Activated T-cell treated with anti-CD3 and anti-CD28 coated beads, Interleukin-2, amount 50 U/mL, for 4 hours (primary cell): Measurements from ENCODE around the gene TTC34. TPM values are rescaled to one million over a fixed set of nuclear protein-coding genes. Genes with fewer than 3 reads are reported as not detected.
A peak's percentile ranks its signal among the peaks of the same experiment; 100 is the strongest.
"Not testable (repeated sequence)": the region's sequence is repeated elsewhere in the genome, so short reads cannot be mapped to it uniquely, and the experiment has no call there.

Experiments
- ATAC-seq, 2 donors: fragments of 200-7000 bp; cut with Tn5 transposase; one replicate each; pipeline ENCODE4 v1.10.0; 2021
- DNase-seq: peaks from one replicate; pipeline ENCODE4 v3.0.0-alpha.2; 2020
- H3K27me3 Mint-ChIP-seq: one replicate; pipeline ENCODE4 v1.8.0; 2021; ENCODE audit warnings: low read depth, mixed read lengths
- H3K36me3 Mint-ChIP-seq: one replicate; pipeline ENCODE4 v1.8.0; 2022; ENCODE audit warnings: mixed read lengths; ENCODE audit not compliant: insufficient read depth
- H3K4me1 Mint-ChIP-seq: one replicate; pipeline ENCODE4 v1.8.0; 2021; ENCODE audit warnings: low read depth, mixed read lengths
- H3K4me3 Mint-ChIP-seq: one replicate; pipeline ENCODE4 v1.8.0; 2021; ENCODE audit warnings: mild to moderate bottlenecking, moderate library complexity, mixed read lengths
- H3K9me3 Mint-ChIP-seq: one replicate; pipeline ENCODE4 v1.8.0; 2021; ENCODE audit warnings: mixed read lengths
- total RNA-seq, 3 donors: library from RNA; stranded (reverse); gene quantifications; one replicate each; pipeline ENCODE4 v1.2.1, GENCODE V29; 2021

Gene TTC34
- total RNA-seq, 3 donors from 2014 or later = 0.56 to 0.82 (median 0.60) TPM

DNA sequence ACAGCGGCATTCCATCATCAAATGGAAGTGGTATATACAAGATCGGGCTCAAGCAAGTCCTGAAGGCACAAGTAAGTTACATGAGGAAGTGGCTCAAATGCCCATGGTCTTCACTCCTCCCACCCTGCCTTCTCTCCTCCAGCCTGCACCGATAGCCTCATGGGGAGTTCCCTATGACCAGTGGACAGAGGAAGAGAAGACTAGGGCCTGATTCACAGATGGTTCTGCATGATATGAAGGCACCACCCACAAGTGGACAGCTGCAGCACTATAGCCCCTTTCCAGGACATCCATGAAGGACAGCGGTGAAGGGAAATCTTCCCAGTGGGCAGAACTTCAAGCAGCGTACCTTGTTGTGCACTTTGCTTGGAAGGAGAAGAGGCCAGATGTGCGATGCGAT, 175.7 kb downstream of the TTC34 start:
- not testable (repeated sequence) for ATAC-seq, H3K36me3 Mint-ChIP-seq, H3K4me3 Mint-ChIP-seq, H3K9me3 Mint-ChIP-seq, DNase-seq
- peaks cover 51% of the 10 kb centered on the region for H3K27me3 Mint-ChIP-seq
- peaks cover 12% of the 10 kb centered on the region for H3K4me1 Mint-ChIP-seq

DNA sequence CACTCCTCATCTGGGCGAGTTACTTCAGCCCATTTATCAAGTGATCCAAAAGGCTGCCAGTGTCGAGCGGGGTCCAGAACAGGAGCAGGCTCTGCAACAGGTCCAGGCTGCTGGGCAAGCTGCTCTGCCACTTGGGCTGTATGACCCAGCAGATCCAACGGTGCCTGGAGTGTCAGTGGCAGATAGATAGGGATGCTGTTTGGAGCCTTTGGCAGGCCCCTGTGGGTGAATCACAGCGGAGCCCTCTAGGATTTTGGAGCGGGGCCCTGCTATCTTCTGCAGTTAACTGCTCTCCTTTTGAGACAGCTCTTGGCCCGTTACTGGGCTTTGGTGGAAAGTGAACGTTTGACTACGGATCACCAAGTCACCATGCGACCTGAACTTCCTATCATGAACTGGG, 176.2 kb downstream of the TTC34 start:
- H3K4me3 Mint-ChIP-seq = no peak overlapping the region
- DNase-seq = no peak
- no peaks in the 10 kb centered on the region for H3K9me3 Mint-ChIP-seq
- H3K36me3 Mint-ChIP-seq = no peaks in the 10 kb centered on the region
- H3K27me3 Mint-ChIP-seq = peaks cover 47% of the 10 kb centered on the region
- ATAC-seq = no peak
- H3K4me1 Mint-ChIP-seq = peaks cover 10% of the 10 kb centered on the region

DNA sequence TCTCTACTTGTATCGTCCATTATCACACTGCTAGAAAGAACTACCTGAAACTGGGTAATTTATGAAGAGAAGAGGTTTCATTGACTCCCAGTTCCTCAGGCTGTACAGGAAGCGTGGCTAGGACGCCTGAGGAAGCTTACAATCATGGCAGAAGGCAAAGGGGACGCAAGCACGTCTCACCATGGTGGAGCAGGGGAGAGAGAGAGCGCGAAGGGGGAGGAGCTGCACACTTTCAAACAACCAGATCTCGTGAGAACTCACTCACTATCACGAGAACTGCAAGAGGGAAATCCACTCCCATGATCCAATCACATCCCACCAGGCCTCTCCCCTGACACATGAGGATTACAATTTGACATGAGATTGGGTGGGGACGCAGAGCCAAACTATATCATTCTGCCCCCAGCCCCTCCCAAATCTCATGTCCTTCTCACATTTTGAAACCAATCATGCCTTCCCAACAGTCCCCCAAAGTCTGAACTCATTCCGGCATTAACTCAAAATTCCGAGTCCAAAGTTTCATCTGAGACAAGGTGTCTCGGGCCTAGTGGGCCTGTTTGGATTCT, 176.7 kb downstream of the TTC34 start:
- peaks cover 2% of the 10 kb centered on the region for H3K36me3 Mint-ChIP-seq
- ATAC-seq (no peak), DNase-seq (no peak)
- H3K9me3 Mint-ChIP-seq = peaks cover 3% of the 10 kb centered on the region
- peaks cover 42% of the 10 kb centered on the region for H3K27me3 Mint-ChIP-seq
- H3K4me1 Mint-ChIP-seq = peaks cover 10% of the 10 kb centered on the region
- H3K4me3 Mint-ChIP-seq = no peak overlapping the region

DNA sequence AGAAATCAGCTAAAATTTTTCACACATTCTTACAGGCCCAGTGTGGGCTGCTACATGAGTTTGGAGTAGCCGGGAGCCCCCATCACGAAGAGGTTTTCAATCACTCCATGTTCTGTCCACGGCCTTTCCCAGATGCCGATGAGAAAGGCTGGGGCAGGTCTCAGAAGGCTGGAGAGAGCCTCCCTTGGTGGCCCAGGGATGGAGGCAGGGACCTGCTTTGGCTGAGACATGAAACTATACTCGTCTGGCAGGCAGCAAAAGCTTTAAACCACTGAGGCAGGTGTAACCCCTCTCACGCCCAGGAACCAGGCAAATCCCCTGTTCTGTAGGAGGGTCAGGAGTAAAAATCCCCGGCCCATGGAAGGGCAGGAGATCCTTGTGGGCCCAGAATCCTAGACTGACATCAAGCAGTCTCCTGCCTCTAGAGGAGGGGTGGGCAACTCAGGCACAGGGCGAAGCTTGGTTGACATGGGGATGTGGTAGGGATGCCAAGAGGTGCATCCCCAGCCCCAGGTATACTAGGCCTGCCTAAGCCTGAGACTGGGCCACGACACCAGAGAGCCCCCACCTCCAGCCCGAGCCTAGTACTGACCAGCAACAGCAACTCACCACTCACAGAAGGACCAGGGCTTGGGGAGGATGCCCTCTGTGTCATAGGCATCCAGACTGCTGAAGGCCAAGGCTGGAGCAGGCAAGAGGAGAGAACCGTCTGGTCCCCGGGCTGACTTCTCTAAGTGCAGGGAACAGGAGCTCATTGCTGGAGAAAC, 177.7 kb downstream of the TTC34 start:
- peaks cover 6% of the 10 kb centered on the region for H3K9me3 Mint-ChIP-seq
- H3K36me3 Mint-ChIP-seq = peaks cover 5% of the 10 kb centered on the region
- H3K4me3 Mint-ChIP-seq = no peak overlapping the region
- H3K27me3 Mint-ChIP-seq = peaks cover 38% of the 10 kb centered on the region
- ATAC-seq (no peak), DNase-seq (no peak)
- H3K4me1 Mint-ChIP-seq = peaks cover 8% of the 10 kb centered on the region

GRCh38 chr1:2617971-2618470, 183.5 kb downstream of the TTC34 start:
- no peak overlapping the region for H3K4me3 Mint-ChIP-seq
- peaks cover 5% of the 10 kb centered on the region for H3K36me3 Mint-ChIP-seq
- peaks cover 28% of the 10 kb centered on the region for H3K9me3 Mint-ChIP-seq
- ATAC-seq (no peak), DNase-seq (no peak)
- peaks cover 5% of the 10 kb centered on the region for H3K4me1 Mint-ChIP-seq
- peaks cover 9% of the 10 kb centered on the region for H3K27me3 Mint-ChIP-seq

GRCh38 chr1:2614145-2614544, 187.3 kb downstream of the TTC34 start:
- Mint-ChIP-seq H3K4me3 (no peak overlapping the region), H3K4me1 (no peaks in the 10 kb centered on the region), H3K36me3 (no peaks in the 10 kb centered on the region), H3K27me3 (peaks cover 10% of the 10 kb centered on the region), H3K9me3 (peaks cover 21% of the 10 kb centered on the region)
- ATAC-seq = no peak
- DNase-seq = no peak

DNA sequence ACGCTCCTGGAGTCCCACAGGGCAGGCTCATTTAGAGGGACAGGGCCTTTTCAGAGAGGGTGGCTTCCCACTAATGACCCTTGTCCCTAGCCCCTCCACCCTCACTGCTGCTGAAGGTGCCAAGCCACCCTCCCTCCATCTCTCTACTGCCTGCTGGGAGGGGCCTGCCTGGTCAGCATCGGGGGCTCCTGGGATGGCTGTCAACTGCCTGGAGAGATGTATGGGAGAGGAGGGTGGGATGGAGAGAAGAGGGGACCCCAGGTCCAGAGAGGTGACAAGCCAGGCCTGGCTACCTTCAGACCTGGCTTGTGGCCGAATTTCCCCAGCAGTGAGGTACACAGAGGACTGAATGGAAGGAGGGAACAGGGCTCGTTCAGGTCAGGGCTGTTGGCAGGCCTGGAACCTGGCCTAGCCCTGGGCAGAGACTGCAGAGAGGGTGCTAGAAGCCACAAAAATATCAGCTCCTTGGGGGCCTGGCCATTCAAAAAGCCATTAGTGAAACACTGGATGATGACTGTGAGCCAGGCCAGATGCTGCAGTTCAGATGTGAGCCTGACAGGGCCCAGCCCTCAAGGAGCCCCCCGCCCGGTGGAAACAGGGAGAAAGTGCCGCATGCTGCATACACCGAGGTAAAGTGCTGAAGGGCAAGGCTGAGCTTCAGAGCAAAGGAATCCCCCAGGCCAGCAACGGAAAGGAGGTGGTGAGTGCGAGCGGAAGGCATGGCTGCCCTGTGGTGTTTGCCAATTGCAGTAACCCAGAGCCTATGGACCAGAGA, 188.7 kb downstream of the TTC34 start:
- Mint-ChIP-seq H3K36me3 (no peaks in the 10 kb centered on the region), H3K9me3 (peaks cover 21% of the 10 kb centered on the region)
- DNase-seq = peak; percentile 4

GRCh38 chr1:2611621-2612437, 189.7 kb downstream of the TTC34 start:
- ATAC-seq (no peak), DNase-seq (no peak)
- peaks cover 21% of the 10 kb centered on the region for H3K9me3 Mint-ChIP-seq
- H3K4me3 Mint-ChIP-seq = no peak overlapping the region
- H3K4me1 Mint-ChIP-seq = no peaks in the 10 kb centered on the region
- H3K27me3 Mint-ChIP-seq = peaks cover 8% of the 10 kb centered on the region
- H3K36me3 Mint-ChIP-seq = no peaks in the 10 kb centered on the region

More for the DNA sequence above, 188.7 kb downstream of the TTC34 start:
- ATAC-seq = no peak
- Mint-ChIP-seq H3K4me3 (no peak overlapping the region), H3K4me1 (no peaks in the 10 kb centered on the region), H3K27me3 (peaks cover 10% of the 10 kb centered on the region)

GRCh38 chr1:2611031-2611501, 190.4 kb downstream of the TTC34 start:
- H3K9me3 Mint-ChIP-seq = peaks cover 17% of the 10 kb centered on the region
- no peak overlapping the region for H3K4me3 Mint-ChIP-seq
- DNase-seq (peak; percentile 5), ATAC-seq (peak in 1 of 2 donors; percentile 59)
- H3K4me1 Mint-ChIP-seq = no peaks in the 10 kb centered on the region
- no peaks in the 10 kb centered on the region for H3K36me3 Mint-ChIP-seq
- H3K27me3 Mint-ChIP-seq = peaks cover 4% of the 10 kb centered on the region

GRCh38 chr1:2610036-2610959, 191.2 kb downstream of the TTC34 start:
- H3K27me3 Mint-ChIP-seq = peaks cover 4% of the 10 kb centered on the region
- no peaks in the 10 kb centered on the region for H3K4me1 Mint-ChIP-seq
- H3K4me3 Mint-ChIP-seq = no peak overlapping the region
- ATAC-seq = no peak
- H3K9me3 Mint-ChIP-seq = peaks cover 11% of the 10 kb centered on the region
- H3K36me3 Mint-ChIP-seq = no peaks in the 10 kb centered on the region
- no peak for DNase-seq

DNA sequence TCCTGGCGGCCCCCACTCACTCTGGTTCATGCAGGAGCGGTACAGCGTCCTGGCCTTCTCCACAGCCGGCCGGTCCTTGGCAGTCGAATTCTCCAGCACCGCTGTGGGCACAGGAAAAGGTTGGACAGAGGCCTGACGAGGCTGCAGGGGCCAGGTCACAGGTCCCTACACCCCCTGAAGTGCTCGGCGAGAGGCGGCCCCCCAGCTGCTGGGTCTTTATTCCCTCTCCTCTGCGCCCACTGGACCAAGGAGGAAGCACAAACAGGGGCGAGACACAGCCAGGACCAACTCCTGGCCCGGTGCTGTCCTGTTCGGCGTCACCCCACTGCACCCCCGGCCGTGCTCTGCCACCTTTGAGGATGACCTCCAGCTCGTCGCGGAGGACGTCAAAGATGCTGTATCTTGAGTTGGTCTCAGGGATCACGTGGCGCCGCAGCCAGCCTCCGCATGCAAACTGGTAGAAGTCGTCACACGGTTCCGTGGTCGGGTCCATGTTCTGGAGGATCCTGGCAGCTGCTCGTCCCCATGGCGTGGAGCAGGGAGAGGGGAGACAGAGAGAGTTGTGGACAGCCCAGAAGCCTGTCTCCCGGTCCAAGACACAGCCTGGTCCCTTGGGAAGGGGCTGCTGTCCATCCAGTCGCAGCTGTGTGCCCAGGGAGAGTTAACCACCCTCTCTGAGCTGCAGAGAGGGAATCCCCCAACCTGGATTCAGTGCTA, 192.0 kb downstream of the TTC34 start:
- peaks cover 9% of the 10 kb centered on the region for H3K9me3 Mint-ChIP-seq
- ATAC-seq = no peak
- DNase-seq = no peak
- no peaks in the 10 kb centered on the region for H3K36me3 Mint-ChIP-seq
- no peak overlapping the region for H3K4me3 Mint-ChIP-seq
- H3K27me3 Mint-ChIP-seq = peaks cover 4% of the 10 kb centered on the region
- no peaks in the 10 kb centered on the region for H3K4me1 Mint-ChIP-seq

- no peak for ATAC-seq
- no peak overlapping the region for H3K4me3 Mint-ChIP-seq
- no peak for DNase-seq
- peaks cover 2% of the 10 kb centered on the region for H3K27me3 Mint-ChIP-seq
- H3K4me1 Mint-ChIP-seq = no peaks in the 10 kb centered on the region
- no peaks in the 10 kb centered on the region for H3K9me3 Mint-ChIP-seq
- no peaks in the 10 kb centered on the region for H3K36me3 Mint-ChIP-seq
Measured at GRCh38 chr1:2607641-2608091, 193.8 kb downstream of the TTC34 start.
